ENCODE results near the gene OTX2.

The OTX2 gene

DNA sequence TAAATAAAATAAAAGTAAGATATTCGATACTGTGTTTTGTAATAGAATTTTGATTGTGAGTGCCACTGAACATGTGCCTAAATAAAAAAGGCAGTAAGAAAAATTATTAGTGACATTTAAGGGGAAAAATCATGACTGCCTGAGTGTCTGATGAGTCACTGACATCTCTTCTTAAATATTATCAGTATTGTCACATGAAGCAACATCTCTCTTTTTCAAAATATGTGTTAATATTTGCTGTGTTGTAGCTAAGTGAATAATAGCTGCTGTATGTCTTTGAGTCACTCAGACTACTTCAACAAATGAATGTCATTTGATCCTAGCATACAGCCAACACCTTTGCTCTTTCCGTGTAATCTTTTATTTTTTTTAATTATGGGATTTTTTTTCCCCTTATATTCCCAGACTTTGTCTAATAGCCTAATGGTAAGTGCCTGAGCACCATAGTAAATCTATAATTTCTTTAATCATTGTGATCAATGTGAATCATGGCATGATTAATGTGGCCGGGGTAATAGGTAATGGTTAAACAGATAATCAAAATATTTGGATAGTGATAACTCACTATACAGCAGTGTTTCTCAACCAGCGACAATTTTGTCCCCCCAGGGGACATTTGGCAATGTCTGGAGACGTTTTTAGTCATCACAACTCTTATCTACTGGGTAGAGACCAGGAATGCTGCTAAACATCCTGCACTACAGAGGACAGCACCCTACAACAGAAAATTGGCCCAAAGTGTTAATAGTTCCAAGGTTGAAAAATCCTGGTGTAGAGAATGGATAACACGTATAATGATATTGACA is 11.7 kb upstream of the OTX2 start:
- H3K27me3 ChIP-seq (ENCODE audit: control insufficient read depth, insufficient read depth, low read length), result peaks cover 33% of the 10 kb centered on the region
- H3K36me3 ChIP-seq (ENCODE audit: control insufficient read depth, insufficient read depth, low read length), result no peaks in the 10 kb centered on the region
- H3K4me1 ChIP-seq (ENCODE audit: control insufficient read depth, insufficient read depth, low read length), result no peaks in the 10 kb centered on the region
- H3K4me3 ChIP-seq (ENCODE audit: low read length), result no peak overlapping the region
- H3K9ac ChIP-seq (ENCODE audit: low read length), result no peak overlapping the region
- no peaks in the 10 kb centered on the region for H3K9me3 ChIP-seq (ENCODE audit: control insufficient read depth, low read length)

- H3K9me3 ChIP-seq (ENCODE audit: control insufficient read depth, low read length), result no peaks in the 10 kb centered on the region
- H3K9ac ChIP-seq (ENCODE audit: low read length), result no peak overlapping the region
- no peaks in the 10 kb centered on the region for H3K36me3 ChIP-seq (ENCODE audit: control insufficient read depth, insufficient read depth, low read length)
- no peak overlapping the region for H3K4me3 ChIP-seq (ENCODE audit: low read length)
- no peaks in the 10 kb centered on the region for H3K4me1 ChIP-seq (ENCODE audit: control insufficient read depth, insufficient read depth, low read length)
- peaks cover 42% of the 10 kb centered on the region for H3K27me3 ChIP-seq (ENCODE audit: control insufficient read depth, insufficient read depth, low read length)
These were observed 10.9 kb upstream of the OTX2 start for GRCh38 chr14:56821177-56821576.

DNA sequence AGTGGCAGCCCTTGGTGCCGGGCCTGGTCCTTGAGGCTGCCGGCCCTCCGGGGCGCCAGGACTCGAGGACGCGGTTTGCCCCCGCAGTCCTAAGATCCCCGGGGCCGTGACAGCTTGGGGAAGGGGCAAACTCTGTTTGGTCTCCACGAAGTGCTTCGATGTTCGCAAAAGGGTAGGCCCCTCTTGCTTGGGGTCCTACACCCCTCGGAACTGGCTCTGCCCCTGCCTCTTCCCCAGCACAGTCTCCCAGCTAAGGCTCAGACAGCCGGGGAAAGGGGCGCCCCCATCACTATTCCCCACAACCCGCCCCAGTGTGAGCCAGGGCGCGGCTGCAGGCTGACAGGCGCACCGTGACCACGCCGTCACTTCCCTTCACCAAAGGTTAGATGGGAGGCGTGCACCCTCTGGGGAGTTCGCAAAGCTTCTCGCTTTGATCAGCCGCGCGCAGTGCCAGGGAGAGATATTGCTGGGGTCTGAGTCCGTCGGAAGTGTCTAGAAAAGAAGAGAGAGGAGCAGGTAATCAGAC is 7.2 kb upstream of the OTX2 start:
- Histone ChIP-seq H3K4me3 (ENCODE audit: low read length) (no peak overlapping the region), H3K9me3 (ENCODE audit: control insufficient read depth, low read length) (no peaks in the 10 kb centered on the region), H3K4me1 (ENCODE audit: control insufficient read depth, insufficient read depth, low read length) (no peaks in the 10 kb centered on the region), H3K9ac (ENCODE audit: low read length) (no peak overlapping the region), H3K27me3 (ENCODE audit: control insufficient read depth, insufficient read depth, low read length) (peaks cover 75% of the 10 kb centered on the region), H3K36me3 (ENCODE audit: control insufficient read depth, insufficient read depth, low read length) (no peaks in the 10 kb centered on the region)

GRCh38 chr14:56816574-56817391 is 6.5 kb upstream of the OTX2 start:
- Histone ChIP-seq H3K27me3 (ENCODE audit: control insufficient read depth, insufficient read depth, low read length) (peaks cover 82% of the 10 kb centered on the region), H3K9me3 (ENCODE audit: control insufficient read depth, low read length) (no peaks in the 10 kb centered on the region), H3K9ac (ENCODE audit: low read length) (no peak overlapping the region), H3K4me3 (ENCODE audit: low read length) (no peak overlapping the region), H3K4me1 (ENCODE audit: control insufficient read depth, insufficient read depth, low read length) (no peaks in the 10 kb centered on the region), H3K36me3 (ENCODE audit: control insufficient read depth, insufficient read depth, low read length) (no peaks in the 10 kb centered on the region)

- Histone ChIP-seq H3K9me3 (ENCODE audit: control insufficient read depth, low read length) (no peaks in the 10 kb centered on the region), H3K4me1 (ENCODE audit: control insufficient read depth, insufficient read depth, low read length) (no peaks in the 10 kb centered on the region), H3K36me3 (ENCODE audit: control insufficient read depth, insufficient read depth, low read length) (no peaks in the 10 kb centered on the region), H3K27me3 (ENCODE audit: control insufficient read depth, insufficient read depth, low read length) (peaks cover 86% of the 10 kb centered on the region), H3K4me3 (ENCODE audit: low read length) (no peak overlapping the region), H3K9ac (ENCODE audit: low read length) (no peak overlapping the region)
These were observed 5.5 kb upstream of the OTX2 start for GRCh38 chr14:56815745-56816144.

DNA sequence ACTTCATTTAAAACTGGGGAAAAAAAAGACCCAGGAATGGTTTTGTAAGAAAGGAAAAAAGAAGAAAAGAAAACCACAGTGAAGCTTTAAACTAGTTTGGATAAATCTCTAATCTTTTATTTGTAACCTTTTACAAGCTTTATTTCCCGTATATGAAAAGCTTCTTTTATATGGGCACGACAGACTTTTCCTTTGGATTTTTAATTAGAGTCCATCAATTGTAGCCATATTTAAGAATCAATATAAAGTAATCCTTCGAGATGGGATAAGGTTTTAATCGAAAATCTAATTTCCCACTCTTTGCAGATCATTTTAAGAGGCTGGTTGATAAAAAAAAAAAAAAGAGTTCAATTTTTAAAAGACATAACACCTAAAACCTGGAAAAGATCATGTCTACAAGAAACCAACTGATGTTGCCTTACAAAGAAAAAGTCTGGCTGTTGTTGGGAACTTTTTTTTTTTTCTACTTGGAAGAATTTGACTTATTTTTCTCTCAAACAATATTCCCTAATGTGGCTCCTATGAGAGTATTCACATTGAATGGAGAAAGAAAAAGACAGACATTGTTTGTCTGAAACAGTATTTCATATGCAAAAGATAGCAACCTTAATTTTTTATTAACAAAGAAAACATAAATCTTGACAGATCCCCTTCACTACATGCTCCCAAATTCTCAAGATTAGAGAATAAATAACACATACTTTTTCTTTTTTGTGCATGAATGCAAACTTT is 4.9 kb upstream of the OTX2 start:
- Histone ChIP-seq H3K4me3 (ENCODE audit: low read length) (no peak overlapping the region), H3K36me3 (ENCODE audit: control insufficient read depth, insufficient read depth, low read length) (no peaks in the 10 kb centered on the region), H3K27me3 (ENCODE audit: control insufficient read depth, insufficient read depth, low read length) (peaks cover 87% of the 10 kb centered on the region), H3K9me3 (ENCODE audit: control insufficient read depth, low read length) (no peaks in the 10 kb centered on the region), H3K9ac (ENCODE audit: low read length) (no peak overlapping the region), H3K4me1 (ENCODE audit: control insufficient read depth, insufficient read depth, low read length) (no peaks in the 10 kb centered on the region)

- Histone ChIP-seq H3K27me3 (ENCODE audit: control insufficient read depth, insufficient read depth, low read length) (peaks cover 93% of the 10 kb centered on the region), H3K4me1 (ENCODE audit: control insufficient read depth, insufficient read depth, low read length) (no peaks in the 10 kb centered on the region), H3K36me3 (ENCODE audit: control insufficient read depth, insufficient read depth, low read length) (no peaks in the 10 kb centered on the region), H3K9me3 (ENCODE audit: control insufficient read depth, low read length) (no peaks in the 10 kb centered on the region), H3K9ac (ENCODE audit: low read length) (no peak overlapping the region), H3K4me3 (ENCODE audit: low read length) (no peak overlapping the region)
These were observed 4.3 kb upstream of the OTX2 start for GRCh38 chr14:56814519-56814959.

DNA sequence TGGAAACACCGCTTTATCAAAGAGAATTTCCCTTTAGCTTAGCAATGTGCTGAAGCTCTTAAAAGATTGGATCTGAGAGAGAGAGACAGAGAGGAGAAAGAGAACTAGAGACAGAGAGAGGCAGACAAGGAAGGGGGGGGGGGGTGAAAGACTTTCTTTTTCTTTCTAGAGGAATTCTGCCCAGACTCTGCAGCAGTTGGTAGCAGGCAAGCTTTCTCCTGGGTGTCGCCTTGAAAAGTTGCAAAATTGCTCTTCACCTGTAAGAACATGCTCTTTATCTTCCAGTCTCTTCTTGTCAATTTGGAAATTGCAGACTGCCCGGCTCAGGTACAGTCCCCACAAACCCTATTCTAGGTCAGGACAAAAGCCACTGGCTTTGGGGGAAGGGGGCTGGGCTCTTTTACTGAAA is 2.9 kb upstream of the OTX2 start:
- Histone ChIP-seq H3K9me3 (ENCODE audit: control insufficient read depth, low read length) (no peaks in the 10 kb centered on the region), H3K4me1 (ENCODE audit: control insufficient read depth, insufficient read depth, low read length) (peaks cover 7% of the 10 kb centered on the region), H3K9ac (ENCODE audit: low read length) (no peak overlapping the region), H3K4me3 (ENCODE audit: low read length) (no peak overlapping the region), H3K36me3 (ENCODE audit: control insufficient read depth, insufficient read depth, low read length) (no peaks in the 10 kb centered on the region), H3K27me3 (ENCODE audit: control insufficient read depth, insufficient read depth, low read length) (peaks cover 96% of the 10 kb centered on the region)

DNA sequence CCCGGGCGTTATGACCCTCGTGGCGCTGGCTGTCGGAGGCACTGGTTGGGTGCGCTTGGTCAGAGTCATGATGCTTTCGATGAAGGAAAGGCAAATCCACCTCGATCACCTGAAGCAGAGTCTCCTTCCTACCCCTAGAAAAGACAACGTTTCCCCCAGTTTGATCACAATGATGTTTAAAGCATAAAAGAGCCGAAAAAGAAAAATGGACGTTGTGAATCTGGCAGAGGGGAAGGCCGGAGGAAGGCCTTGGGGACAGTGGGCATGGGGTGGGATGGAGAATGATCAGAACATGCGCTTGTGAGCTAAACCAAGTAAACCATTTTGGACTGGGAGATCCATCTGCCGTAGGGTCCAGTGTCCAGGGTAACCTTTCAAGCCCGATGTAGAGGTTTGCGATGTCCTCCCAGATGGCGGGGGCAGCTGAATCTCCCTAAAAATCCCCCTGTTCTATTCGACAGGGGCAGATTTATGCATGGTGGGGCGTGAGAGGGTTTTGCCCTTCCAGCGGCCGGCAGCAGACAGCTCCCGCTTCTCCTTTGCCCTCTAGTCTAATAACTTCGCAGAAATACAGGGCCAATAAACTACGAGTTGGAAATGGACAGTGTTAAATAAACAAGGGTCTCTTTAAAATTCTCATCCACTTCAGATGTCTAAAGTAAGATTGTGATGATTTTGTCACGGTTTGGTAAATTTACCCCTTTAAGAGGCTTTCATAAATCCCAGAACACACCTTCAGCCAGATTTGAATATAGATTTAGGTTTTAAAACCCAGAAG is 2.3 kb upstream of the OTX2 start:
- Histone ChIP-seq H3K36me3 (ENCODE audit: control insufficient read depth, insufficient read depth, low read length) (no peaks in the 10 kb centered on the region), H3K4me3 (ENCODE audit: low read length) (no peak overlapping the region), H3K4me1 (ENCODE audit: control insufficient read depth, insufficient read depth, low read length) (peaks cover 8% of the 10 kb centered on the region), H3K9me3 (ENCODE audit: control insufficient read depth, low read length) (no peaks in the 10 kb centered on the region), H3K9ac (ENCODE audit: low read length) (no peak overlapping the region), H3K27me3 (ENCODE audit: control insufficient read depth, insufficient read depth, low read length) (peaks cover 96% of the 10 kb centered on the region)

DNA sequence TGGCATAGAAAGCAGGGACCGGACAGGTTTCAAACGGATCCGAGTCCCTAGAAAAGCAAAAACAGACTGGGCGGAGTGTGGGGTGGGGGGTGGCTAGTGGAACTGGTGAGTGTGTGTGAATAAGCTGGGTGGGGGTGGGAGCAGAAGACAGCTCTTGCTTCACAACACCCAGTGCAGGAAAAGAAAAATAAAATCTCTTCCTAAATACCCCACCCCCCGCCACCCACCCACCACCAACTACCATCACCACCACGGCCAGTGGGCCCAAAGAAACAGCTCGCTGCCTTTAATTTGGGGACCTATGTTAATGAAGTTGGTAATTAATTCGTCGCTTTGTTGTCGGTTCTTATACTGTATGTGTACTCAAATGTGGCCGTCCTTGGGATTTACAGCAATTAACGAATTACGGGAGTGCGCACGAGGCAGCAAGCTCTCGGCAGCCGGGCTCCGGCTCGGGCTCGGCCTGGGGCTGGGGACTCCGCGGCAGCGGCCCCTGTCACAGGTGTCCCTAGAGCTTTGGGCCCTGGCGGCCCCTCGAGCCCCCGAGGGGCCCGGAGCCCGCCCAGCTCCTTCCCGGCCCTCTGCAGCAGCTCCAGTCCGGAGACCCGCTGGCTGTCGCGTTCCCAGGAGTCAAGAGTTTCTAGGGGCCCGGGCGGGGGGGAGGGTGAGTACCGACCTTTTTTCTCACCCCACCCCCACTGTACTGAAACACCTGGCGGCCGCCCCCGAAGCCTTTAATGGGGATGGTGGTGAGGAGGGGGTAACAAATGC is 1.5 kb upstream of the OTX2 start:
- H3K4me1 ChIP-seq (ENCODE audit: control insufficient read depth, insufficient read depth, low read length), result peaks cover 8% of the 10 kb centered on the region
- peaks cover 96% of the 10 kb centered on the region for H3K27me3 ChIP-seq (ENCODE audit: control insufficient read depth, insufficient read depth, low read length)
- H3K9ac ChIP-seq (ENCODE audit: low read length), result no peak overlapping the region
- H3K9me3 ChIP-seq (ENCODE audit: control insufficient read depth, low read length), result no peaks in the 10 kb centered on the region
- H3K4me3 ChIP-seq (ENCODE audit: low read length), result no peak overlapping the region
- no peaks in the 10 kb centered on the region for H3K36me3 ChIP-seq (ENCODE audit: control insufficient read depth, insufficient read depth, low read length)
